Fibroblast of pulmonary artery (primary cell): ENCODE results near the gene LBP.

Source experiments
- DNase-seq: peaks from one replicate; pipeline ENCODE4 v3.0.0-alpha.2; 2010; ENCODE audit warnings: low read depth
- H3K4me3 ChIP-seq: replicated peaks from 2 replicates; pipeline ENCODE4 v1.5.1; 2011; ENCODE audit warnings: low read depth, mild to moderate bottlenecking, control low read depth, low read length, moderate library complexity
- TF ChIP-seq, protein P1 (sequence below): IDR thresholded peaks from 2 replicates; pipeline ENCODE4 v1.5.1; 2011; ENCODE audit warnings: mild to moderate bottlenecking, control low read depth, low read length, inconsistent platforms; ENCODE audit errors: missing control alignments

The LBP gene

DNA sequence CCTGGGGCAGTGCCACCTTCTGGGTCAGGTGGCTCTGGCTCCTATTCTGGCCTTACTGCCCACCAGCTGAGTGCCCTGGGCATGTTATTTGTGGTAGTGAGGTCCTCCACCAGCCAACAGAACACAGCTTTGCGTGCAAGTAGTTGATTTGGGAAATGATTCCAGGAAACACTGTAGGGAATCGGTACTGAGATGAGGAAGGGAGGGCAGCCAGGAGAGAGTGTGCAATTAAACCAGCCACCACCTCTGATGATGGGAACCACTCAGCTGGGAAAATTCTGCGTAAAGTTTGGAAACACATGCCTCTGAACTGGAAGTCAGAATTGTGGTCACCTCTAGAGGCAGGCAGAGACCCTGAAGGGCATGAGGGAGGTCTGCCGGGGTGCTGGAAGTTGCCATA is 459 bp downstream of the LBP start:
- DNase-seq: no peak
- TF ChIP-seq, protein P1, sequence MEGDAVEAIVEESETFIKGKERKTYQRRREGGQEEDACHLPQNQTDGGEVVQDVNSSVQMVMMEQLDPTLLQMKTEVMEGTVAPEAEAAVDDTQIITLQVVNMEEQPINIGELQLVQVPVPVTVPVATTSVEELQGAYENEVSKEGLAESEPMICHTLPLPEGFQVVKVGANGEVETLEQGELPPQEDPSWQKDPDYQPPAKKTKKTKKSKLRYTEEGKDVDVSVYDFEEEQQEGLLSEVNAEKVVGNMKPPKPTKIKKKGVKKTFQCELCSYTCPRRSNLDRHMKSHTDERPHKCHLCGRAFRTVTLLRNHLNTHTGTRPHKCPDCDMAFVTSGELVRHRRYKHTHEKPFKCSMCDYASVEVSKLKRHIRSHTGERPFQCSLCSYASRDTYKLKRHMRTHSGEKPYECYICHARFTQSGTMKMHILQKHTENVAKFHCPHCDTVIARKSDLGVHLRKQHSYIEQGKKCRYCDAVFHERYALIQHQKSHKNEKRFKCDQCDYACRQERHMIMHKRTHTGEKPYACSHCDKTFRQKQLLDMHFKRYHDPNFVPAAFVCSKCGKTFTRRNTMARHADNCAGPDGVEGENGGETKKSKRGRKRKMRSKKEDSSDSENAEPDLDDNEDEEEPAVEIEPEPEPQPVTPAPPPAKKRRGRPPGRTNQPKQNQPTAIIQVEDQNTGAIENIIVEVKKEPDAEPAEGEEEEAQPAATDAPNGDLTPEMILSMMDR: no peak
- no peak overlapping the region for H3K4me3 ChIP-seq

DNA sequence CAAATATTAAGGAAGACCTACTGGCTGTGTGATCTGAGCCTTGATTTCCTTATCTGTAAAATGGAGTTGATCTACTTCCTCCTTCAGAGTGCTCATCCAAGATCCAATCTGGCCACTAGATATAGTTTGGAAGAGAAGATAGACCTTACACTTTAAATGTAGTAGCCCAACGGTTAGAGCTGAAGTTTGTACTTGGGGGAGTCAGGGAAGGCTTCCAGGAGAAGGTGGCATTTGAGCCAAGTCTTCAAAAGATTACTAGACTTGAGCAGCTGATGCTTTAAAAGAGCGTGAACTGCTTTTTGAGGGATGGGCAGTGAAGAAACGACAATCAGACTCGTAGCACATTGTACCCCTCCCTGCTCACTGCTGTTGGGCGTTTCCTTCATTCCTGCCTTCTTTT is 3.6 kb downstream of the LBP start:
- TF ChIP-seq, protein P1: no peak
- no peak overlapping the region for H3K4me3 ChIP-seq
- DNase-seq: no peak

DNA sequence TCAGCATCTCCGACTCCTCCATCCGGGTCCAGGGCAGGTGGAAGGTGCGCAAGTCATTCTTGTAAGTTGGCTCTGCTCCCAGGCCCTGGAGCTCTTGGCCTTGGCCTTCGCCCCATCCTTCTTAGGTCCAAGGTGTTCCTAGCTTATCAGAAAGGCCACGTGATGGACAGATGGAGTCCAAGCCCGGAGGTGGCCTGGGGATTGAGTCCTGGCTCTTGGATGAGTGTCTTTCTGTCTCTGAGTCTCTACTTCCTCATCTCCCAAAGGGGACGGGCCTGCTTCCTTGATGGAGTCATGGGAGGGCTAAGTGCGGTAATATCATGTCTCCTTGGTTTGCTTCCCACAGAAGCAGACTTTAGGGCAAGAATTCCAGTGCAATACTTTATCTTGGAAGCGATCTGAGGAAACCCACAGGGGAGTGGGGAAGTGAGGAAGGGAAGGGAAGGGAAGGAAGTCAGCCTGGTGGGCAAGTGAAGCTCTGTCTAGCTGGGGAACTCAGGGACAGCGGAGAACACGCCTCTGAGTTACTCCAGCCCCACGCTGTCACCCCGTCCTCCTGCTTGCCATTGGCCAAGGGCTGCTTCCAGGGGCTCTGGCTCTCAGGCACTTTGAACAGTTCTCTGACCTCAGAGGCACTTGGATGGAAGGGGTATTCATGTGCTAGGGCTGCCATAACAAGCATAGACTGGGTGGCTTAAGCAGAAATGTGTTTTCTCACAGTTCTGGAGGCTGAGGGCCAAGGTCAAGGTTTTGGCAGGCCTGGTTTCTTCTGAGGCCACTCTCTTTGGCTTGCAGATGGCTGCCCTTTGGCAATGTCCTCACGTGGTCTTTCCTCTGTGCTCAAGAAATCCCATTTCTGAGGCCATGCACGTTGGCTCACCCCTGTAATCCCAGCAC is 4.8 kb downstream of the LBP start:
- no peak overlapping the region for H3K4me3 ChIP-seq
- DNase-seq: no peak
- TF ChIP-seq, protein P1: no peak

DNA sequence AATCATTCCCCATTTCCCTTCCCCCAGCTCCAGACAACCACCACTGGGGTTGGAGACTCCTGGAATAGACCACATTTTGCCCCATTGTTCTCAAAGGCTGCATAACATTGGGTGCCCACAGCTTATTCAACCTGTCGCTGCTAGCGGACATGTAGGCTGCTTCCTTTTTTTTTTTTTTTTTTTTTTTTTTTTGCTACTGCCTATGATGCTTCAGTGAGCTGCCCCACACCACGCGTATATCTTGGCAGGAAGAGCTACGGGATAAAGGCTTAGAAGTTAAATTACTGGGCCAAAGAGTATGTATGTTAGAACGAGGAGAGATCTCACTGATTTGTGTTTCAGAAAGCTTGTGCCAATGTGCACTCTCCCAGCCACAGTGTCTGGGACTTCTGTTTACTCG is 7.0 kb downstream of the LBP start:
- peak; percentile 4 for DNase-seq
- TF ChIP-seq, protein P1: no peak

DNA sequence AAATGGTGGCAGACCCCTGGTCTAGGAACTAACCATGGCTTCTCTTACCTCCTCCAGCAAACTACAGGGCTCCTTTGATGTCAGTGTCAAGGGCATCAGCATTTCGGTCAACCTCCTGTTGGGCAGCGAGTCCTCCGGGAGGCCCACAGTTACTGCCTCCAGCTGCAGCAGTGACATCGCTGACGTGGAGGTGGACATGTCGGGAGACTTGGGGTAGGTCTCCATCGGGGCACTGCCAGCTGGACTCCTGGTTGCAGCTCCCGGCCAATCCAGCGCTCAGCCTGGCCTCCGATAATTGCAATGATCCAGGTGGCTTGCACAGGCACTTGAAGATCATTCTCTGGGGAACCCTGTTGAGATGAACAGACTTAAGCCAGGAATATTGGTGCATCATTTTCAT is 7.9 kb downstream of the LBP start:
- DNase-seq: no peak
- TF ChIP-seq, protein P1: no peak
- no peak overlapping the region for H3K4me3 ChIP-seq

More for the DNA sequence above, 7.0 kb downstream of the LBP start:
- H3K4me3 ChIP-seq: no peak overlapping the region

DNA sequence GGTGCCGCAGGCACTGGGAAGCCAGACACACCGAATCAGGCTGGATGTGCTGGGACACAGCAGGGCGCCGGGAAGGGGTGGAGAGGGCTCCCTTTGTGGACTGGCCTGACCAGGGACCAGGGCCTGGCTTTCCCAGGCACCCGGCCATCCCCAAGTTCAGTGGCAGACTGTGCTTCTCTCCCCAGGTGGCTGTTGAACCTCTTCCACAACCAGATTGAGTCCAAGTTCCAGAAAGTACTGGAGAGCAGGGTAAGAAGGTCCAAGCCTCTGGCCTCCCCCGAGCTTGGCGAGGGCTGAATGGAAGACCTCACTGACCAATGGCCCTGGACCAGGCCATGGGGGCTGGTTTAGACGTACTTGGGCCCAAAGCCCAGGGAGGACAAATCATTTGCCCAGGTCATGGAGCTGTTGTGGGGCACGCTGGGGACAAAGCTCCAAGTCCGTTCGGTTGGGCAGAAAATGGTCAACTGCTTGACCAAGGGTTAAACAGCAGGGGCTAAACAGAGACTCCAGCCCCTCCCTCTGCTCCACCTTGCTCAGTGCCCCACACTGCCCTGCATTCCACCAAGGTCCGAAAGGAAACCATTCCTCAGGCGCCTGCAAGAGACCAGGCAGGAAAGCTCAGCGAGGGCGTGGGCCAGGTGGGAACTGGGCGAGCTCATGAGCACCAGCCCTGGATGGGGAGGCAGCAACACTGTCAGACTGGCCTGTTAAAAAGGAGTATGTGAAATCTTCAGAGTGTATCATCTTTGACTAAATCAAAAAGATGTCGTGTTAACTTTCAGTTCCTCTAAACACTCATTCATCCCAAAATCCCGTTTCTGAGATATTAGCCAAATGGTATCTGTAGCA is 9.1 kb downstream of the LBP start:
- TF ChIP-seq, protein P1: no peak
- no peak overlapping the region for H3K4me3 ChIP-seq
- DNase-seq: no peak
